ENCODE data around the gene MEIS1. TPM values are rescaled to one million over a fixed set of nuclear protein-coding genes. Genes with fewer than 3 reads are reported as not detected.

The MEIS1 gene
- total and polyA plus RNA-seq, 2 experiments from 2014 or later = 0.16 to 0.28 TPM

- TF ChIP-seq ZNF462 (CRISPR knock-in tag; IDR thresholded peaks at IDR 0.05) = no peak
Measured at GRCh38 chr2:66523377-66523969, 88.5 kb downstream of the MEIS1 start (continued).

- Mint-ChIP-seq H3K27me3 (ENCODE audit: insufficient read depth, low read depth, poor library complexity) (peaks cover 2% of the 10 kb centered on the region), H3K4me1 (peaks cover 26% of the 10 kb centered on the region), H3K27ac (no peak overlapping the region), H3K36me3 (ENCODE audit: low read depth) (no peaks in the 10 kb centered on the region), H3K4me3 (no peak overlapping the region), H3K9me3 (no peaks in the 10 kb centered on the region)
- H3K4me3 ChIP-seq = no peak overlapping the region
- H4K20me1 ChIP-seq (replicated peaks; ENCODE audit: insufficient read depth) = no peaks in the 10 kb centered on the region
- no peaks in the 10 kb centered on the region for H3K27me3 ChIP-seq (ENCODE audit: insufficient read depth)
- no peaks in the 10 kb centered on the region for H3K9me2 ChIP-seq (ENCODE audit: insufficient read depth)
- H3K4me1 ChIP-seq (ENCODE audit: insufficient read depth) = peaks cover 25% of the 10 kb centered on the region
- no peaks in the 10 kb centered on the region for H3K36me3 ChIP-seq (ENCODE audit: insufficient read depth)
- H3K4me2 ChIP-seq = no peak overlapping the region
- no peaks in the 10 kb centered on the region for H3K79me2 ChIP-seq (replicated peaks; ENCODE audit: insufficient read depth)
- no peaks in the 10 kb centered on the region for H3F3A ChIP-seq (replicated peaks; ENCODE audit: low read depth)
- DNase-seq (ENCODE audit: low spot score) (no peak), ATAC-seq (no peak)
- peak overlapping the region; percentile 48 for H2AFZ ChIP-seq
- no peak overlapping the region for H3K27ac ChIP-seq (ENCODE audit: low read depth)
- no peak for TF ChIP-seq CREB1 (CRISPR knock-in tag; IDR thresholded peaks at IDR 0.05; ENCODE audit: low read depth)
- TF ChIP-seq ZNF462 (CRISPR knock-in tag; IDR thresholded peaks at IDR 0.05) = no peak
- no peak for TF ChIP-seq NANOG (IDR thresholded peaks at IDR 0.05; ENCODE audit: borderline replicate concordance)
- no peak for TF ChIP-seq ETS1 (IDR thresholded peaks at IDR 0.05)
- TF ChIP-seq CTCF (conservative IDR thresholded peaks at IDR 0.05; ENCODE audit: low read depth in 2 of 2) = no peak
- no peak for TF ChIP-seq EZH2phosphoT487 (IDR thresholded peaks at IDR 0.05; ENCODE audit: unreplicated experiment)
Measured at GRCh38 chr2:66523990-66524389, 89.1 kb downstream of the MEIS1 start.
